ENCODE data around the gene FGF5.

Gene FGF5

DNA sequence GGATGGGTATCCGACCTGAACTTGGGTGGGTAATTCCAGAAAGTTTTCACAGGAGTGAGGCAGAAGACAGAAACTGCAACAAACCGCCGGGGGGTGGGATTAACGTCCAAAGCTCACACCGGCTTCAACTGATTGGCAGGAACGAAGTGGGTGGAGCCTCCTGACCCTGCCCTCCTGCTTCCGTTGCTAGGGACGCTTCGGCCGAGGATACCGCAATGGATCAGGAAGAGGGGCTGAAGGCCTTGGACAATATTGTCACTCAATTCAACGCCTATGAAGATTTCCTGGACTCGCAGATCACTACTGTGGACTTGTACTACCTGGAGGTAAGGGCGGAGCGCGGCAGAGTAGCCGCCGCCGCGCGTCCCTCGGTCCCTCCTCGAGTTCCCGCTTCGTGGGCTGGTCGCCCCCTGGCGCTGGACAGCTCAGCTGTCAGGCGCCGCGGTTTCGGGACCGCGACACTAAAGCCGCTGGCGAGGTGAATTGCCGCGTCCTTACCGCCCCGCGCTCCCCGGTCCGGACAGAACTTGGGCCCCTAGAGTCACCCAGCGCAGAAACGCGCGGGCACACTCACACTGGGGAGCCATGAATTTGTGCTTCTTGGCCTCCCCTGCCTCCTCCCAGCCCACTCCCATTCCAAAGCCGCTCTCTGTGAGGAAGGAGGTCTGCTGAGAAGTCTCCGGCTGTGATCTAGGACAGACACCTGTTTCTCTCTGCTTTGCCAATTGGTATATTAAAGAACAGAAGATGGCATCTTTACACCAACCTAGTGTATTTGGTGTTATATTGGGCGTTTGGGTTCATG, 69.3 kb downstream of the FGF5 start, which contains the start of gene CFAP299:
Gene CFAP299, plus strand, starts transcription at position 177 of the 805 bp plus-strand sequence.
- Histone ChIP-seq H3K4me1 (ENCODE audit: insufficient read depth, insufficient read length) (no peaks in the 10 kb centered on the region), H3K4me3 (ENCODE audit: insufficient read length, low read depth) (peak within 1 kb of the TSS; percentile 55), H3K9ac (ENCODE audit: insufficient read length, low read depth) (no peak within 1 kb of the TSS), H3K36me3 (ENCODE audit: insufficient read depth, insufficient read length, low read length) (no peaks in the 10 kb centered on the region), H3K27me3 (ENCODE audit: insufficient read depth, insufficient read length) (peaks cover 10% of the 10 kb centered on the region), H3K9me3 (ENCODE audit: insufficient read depth, low read length) (no peaks in the 10 kb centered on the region)
- TF ChIP-seq SUZ12 (IDR thresholded peaks at IDR 0.05; ENCODE audit: extremely low read depth, insufficient read depth, insufficient read length) (no peak), ZNF274 (IDR thresholded peaks at IDR 0.05; ENCODE audit: low read depth, low read length) (no peak), YY1 (IDR thresholded peaks at IDR 0.05; ENCODE audit: insufficient read depth, insufficient read length) (no peak)
- DNase-seq (ENCODE audit: low read depth, low spot score), result peak; percentile 64

DNA sequence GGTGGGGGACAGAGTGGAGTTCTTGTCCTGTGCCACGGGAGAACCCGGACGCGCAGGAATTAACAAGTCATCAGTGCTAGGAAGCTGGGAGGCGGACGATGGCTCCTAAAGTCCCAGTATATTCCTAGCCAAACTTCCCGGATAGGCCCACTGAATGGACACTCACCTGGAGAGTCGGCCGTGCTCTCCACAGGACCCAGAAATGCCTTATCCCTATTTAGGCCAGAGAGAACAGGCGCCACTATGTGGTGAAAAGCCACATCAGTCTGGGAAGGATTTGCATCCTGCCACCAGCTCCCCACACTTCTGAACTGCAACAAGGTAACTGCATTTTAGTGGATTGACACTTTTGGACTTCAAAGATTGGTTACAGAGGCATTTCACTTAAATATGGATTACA, 70.1 kb downstream of the FGF5 start:
- DNase-seq (ENCODE audit: low read depth, low spot score), result peak; percentile 13
- peak overlapping the region; percentile 11 for H3K4me3 ChIP-seq (ENCODE audit: insufficient read length, low read depth)

DNA sequence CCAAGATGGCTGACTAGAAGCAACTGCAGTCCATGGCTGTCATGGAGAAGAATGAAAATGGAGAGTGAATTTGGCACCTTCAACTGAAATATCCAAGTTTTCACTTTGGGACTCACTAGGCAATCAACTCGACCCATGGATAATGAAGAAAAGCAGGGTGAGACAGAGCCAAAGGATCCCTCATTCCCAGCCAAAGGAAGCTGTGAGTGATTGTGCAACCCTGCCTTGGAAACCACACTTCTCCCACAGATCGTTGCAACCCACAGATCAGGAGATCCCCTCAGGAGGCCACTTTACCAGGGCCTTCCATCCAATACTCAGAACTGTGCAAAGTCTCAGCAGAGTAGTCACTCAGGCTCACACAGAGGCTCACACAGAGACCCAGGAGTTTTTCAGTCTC, 73.6 kb downstream of the FGF5 start:
- Histone ChIP-seq H3K4me3 (ENCODE audit: insufficient read length, low read depth) (no peak overlapping the region), H3K9me3 (ENCODE audit: insufficient read depth, low read length) (no peaks in the 10 kb centered on the region), H3K27me3 (ENCODE audit: insufficient read depth, insufficient read length) (peaks cover 10% of the 10 kb centered on the region), H3K4me1 (ENCODE audit: insufficient read depth, insufficient read length) (no peaks in the 10 kb centered on the region), H3K36me3 (ENCODE audit: insufficient read depth, insufficient read length, low read length) (no peaks in the 10 kb centered on the region), H3K9ac (ENCODE audit: insufficient read length, low read depth) (no peak overlapping the region)
- TF ChIP-seq YY1 (IDR thresholded peaks at IDR 0.05; ENCODE audit: insufficient read depth, insufficient read length) (no peak), ZNF274 (IDR thresholded peaks at IDR 0.05; ENCODE audit: low read depth, low read length) (no peak), SUZ12 (IDR thresholded peaks at IDR 0.05; ENCODE audit: extremely low read depth, insufficient read depth, insufficient read length) (no peak)
- no peak for DNase-seq (ENCODE audit: low read depth, low spot score)

More for the DNA sequence above, 70.1 kb downstream of the FGF5 start:
- H3K9me3 ChIP-seq (ENCODE audit: insufficient read depth, low read length), result no peaks in the 10 kb centered on the region
- TF ChIP-seq SUZ12 (IDR thresholded peaks at IDR 0.05; ENCODE audit: extremely low read depth, insufficient read depth, insufficient read length) (no peak), YY1 (IDR thresholded peaks at IDR 0.05; ENCODE audit: insufficient read depth, insufficient read length) (no peak), ZNF274 (IDR thresholded peaks at IDR 0.05; ENCODE audit: low read depth, low read length) (no peak)
- no peaks in the 10 kb centered on the region for H3K4me1 ChIP-seq (ENCODE audit: insufficient read depth, insufficient read length)
- no peaks in the 10 kb centered on the region for H3K36me3 ChIP-seq (ENCODE audit: insufficient read depth, insufficient read length, low read length)
- H3K27me3 ChIP-seq (ENCODE audit: insufficient read depth, insufficient read length), result peaks cover 10% of the 10 kb centered on the region
- H3K9ac ChIP-seq (ENCODE audit: insufficient read length, low read depth), result no peak overlapping the region

Data from NT2/D1 (cell line).